Trophoblast cell (in vitro differentiated cells and primary cell): ENCODE measurements around the gene ZNF334.

Source experiments
- DNase-seq, 2 donors: peaks; one replicate each; pipeline ENCODE4 v3.0.0-alpha.2; 2016
- H2AFZ ChIP-seq: 2 replicates; pipeline ENCODE4 v1.6.1; 2013; ENCODE audit warnings: low read length, moderate library complexity, mild to moderate bottlenecking; ENCODE audit not compliant: insufficient read depth, poor library complexity
- H2AK5ac ChIP-seq: 2 replicates; pipeline ENCODE4 v1.6.1; 2013; ENCODE audit warnings: mild to moderate bottlenecking, low read length
- H2BK120ac ChIP-seq: 2 replicates; pipeline ENCODE4 v1.6.1; 2013; ENCODE audit warnings: low read length, mild to moderate bottlenecking, moderate library complexity; ENCODE audit not compliant: insufficient read depth, poor library complexity
- H2BK12ac ChIP-seq: 2 replicates; pipeline ENCODE4 v1.6.1; 2013; ENCODE audit warnings: mild to moderate bottlenecking, low read length, moderate library complexity
- H2BK5ac ChIP-seq: 2 replicates; pipeline ENCODE4 v1.6.1; 2013; ENCODE audit warnings: low read length, low read depth, moderate library complexity, mild to moderate bottlenecking; ENCODE audit not compliant: poor library complexity
- H3K14ac ChIP-seq: 2 replicates; pipeline ENCODE4 v1.6.1; 2013; ENCODE audit warnings: mild to moderate bottlenecking, low read length
- H3K18ac ChIP-seq: 2 replicates; pipeline ENCODE4 v1.6.1; 2013; ENCODE audit warnings: mild to moderate bottlenecking, low read length
- H3K23ac ChIP-seq: 2 replicates; pipeline ENCODE4 v1.6.1; 2013; ENCODE audit warnings: low read length
- H3K27ac ChIP-seq: 2 replicates; pipeline ENCODE4 v1.5.1; 2013; ENCODE audit warnings: low read depth, mild to moderate bottlenecking, inconsistent platforms, low read length, moderate library complexity
- H3K27me3 ChIP-seq: 2 replicates; pipeline ENCODE4 v1.6.1; 2013; ENCODE audit warnings: inconsistent platforms, mild to moderate bottlenecking, low read length, moderate library complexity; ENCODE audit not compliant: insufficient read depth
- H3K36me3 ChIP-seq, 2 experiments: 1 replicate in 1 of 2; 2 replicates in 1 of 2; pipeline ENCODE4 v1.6.1; 2013; ENCODE audit warnings: low read length in 2 of 2, mild to moderate bottlenecking in 2 of 2, moderate library complexity in 1 of 2; ENCODE audit not compliant: insufficient read depth in 2 of 2, control insufficient read depth in 1 of 2
- H3K4ac ChIP-seq: 2 replicates; pipeline ENCODE4 v1.6.1; 2013; ENCODE audit warnings: low read depth, mild to moderate bottlenecking, low read length, moderate library complexity
- H3K4me1 ChIP-seq, 2 experiments: 1 replicate in 1 of 2; 2 replicates in 1 of 2; pipeline ENCODE4 v1.6.1; 2013; ENCODE audit warnings: low read length in 2 of 2, mild to moderate bottlenecking in 2 of 2, moderate library complexity in 1 of 2; ENCODE audit not compliant: insufficient read depth in 2 of 2, control insufficient read depth in 1 of 2
- H3K4me2 ChIP-seq: 2 replicates; pipeline ENCODE4 v1.6.1; 2013; ENCODE audit warnings: inconsistent platforms, mild to moderate bottlenecking, low read length, moderate library complexity
- H3K4me3 ChIP-seq: 2 replicates; pipeline ENCODE4 v1.5.1; 2013; ENCODE audit warnings: mild to moderate bottlenecking, low read depth, low read length, inconsistent platforms
- H3K79me1 ChIP-seq: one replicate; pipeline ENCODE4 v1.6.1; 2013; ENCODE audit warnings: low read length
- H3K79me2 ChIP-seq: 2 replicates; pipeline ENCODE4 v1.6.1; 2013; ENCODE audit warnings: low read length, mild to moderate bottlenecking; ENCODE audit not compliant: control insufficient read depth, insufficient read depth, poor library complexity
- H3K9ac ChIP-seq: 2 replicates; pipeline ENCODE4 v1.6.1; 2013; ENCODE audit warnings: mild to moderate bottlenecking, low read length
- H3K9me3 ChIP-seq: 2 replicates; pipeline ENCODE4 v1.6.1; 2013; ENCODE audit warnings: low read depth, mild to moderate bottlenecking, control low read depth, inconsistent platforms, low read length; ENCODE audit not compliant: insufficient read depth
- H4K12ac ChIP-seq: 2 replicates; pipeline ENCODE4 v1.6.1; 2013; ENCODE audit warnings: low read depth, mild to moderate bottlenecking, low read length, moderate library complexity
- H4K8ac ChIP-seq: 2 replicates; pipeline ENCODE4 v1.6.1; 2013; ENCODE audit warnings: low read depth, mild to moderate bottlenecking, low read length, moderate library complexity
- H4K91ac ChIP-seq: one replicate; pipeline ENCODE4 v1.6.1; 2013; ENCODE audit warnings: low read depth, mild to moderate bottlenecking, low read length, moderate library complexity
- WGBS: extraction: QIAGEN DNeasy Blood & Tissue Kit; methylation state at CpG from one replicate; pipeline ENCODE4 v1.1.7; 2013; ENCODE audit warnings: missing lambda C conversion rate; ENCODE audit not compliant: insufficient read length, insufficient coverage; ENCODE audit errors: extremely low coverage; 5-methylcytosine and 5-hydroxymethylcytosine counted together

Gene ZNF334

GRCh38 chr20:46463852-46464251 lies 49.5 kb downstream of the ZNF334 start:
- WGBS = no CpG with 5 or more reads among the region's 4 CpGs
- H2AK5ac ChIP-seq = no peak overlapping the region
- no peak overlapping the region for H3K27ac ChIP-seq
- H3K9ac ChIP-seq = no peak overlapping the region
- DNase-seq = no peak
- no peak overlapping the region for H4K91ac ChIP-seq
- peaks cover 0 to 2% of the 10 kb centered on the region in 2 experiments for H3K4me1 ChIP-seq
- H2BK120ac ChIP-seq = no peak overlapping the region
- no peak overlapping the region for H4K12ac ChIP-seq
- H3K4me3 ChIP-seq = no peak overlapping the region
- H3K4me2 ChIP-seq = no peak overlapping the region
- no peak overlapping the region for H3K18ac ChIP-seq
- no peaks in the 10 kb centered on the region for H3K27me3 ChIP-seq
- H3K79me1 ChIP-seq = peaks cover 2% of the 10 kb centered on the region
- H2BK5ac ChIP-seq = no peak overlapping the region
- H3K14ac ChIP-seq = no peak overlapping the region
- H3K79me2 ChIP-seq = no peaks in the 10 kb centered on the region
- H3K23ac ChIP-seq = no peak overlapping the region
- H3K36me3 ChIP-seq = no peaks in the 10 kb centered on the region
- H3K4ac ChIP-seq = no peak overlapping the region
- no peak overlapping the region for H4K8ac ChIP-seq
- no peak overlapping the region for H2BK12ac ChIP-seq
- H3K9me3 ChIP-seq = no peaks in the 10 kb centered on the region
- no peak overlapping the region for H2AFZ ChIP-seq

DNA sequence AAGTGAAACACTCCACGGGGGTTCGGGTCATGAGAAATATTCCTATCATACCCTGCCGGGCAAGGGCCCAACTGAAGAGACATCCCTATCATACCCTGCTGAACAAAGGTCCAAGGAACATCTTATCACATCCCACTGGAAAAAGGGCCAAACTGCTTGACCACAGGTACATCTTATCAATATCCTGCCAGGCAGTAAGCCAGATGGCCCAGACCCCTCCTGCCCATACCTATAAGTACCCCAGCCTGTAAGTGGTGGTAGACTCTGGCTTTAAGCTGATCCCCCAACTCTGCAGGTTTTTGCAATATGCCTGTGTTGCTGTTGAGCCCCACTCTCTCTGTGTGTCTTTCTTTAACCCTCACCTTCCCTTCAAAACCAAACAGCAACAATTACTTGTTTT lies 51.6 kb downstream of the ZNF334 start:
- no peak overlapping the region for H2BK12ac ChIP-seq
- H4K91ac ChIP-seq = no peak overlapping the region
- no peak overlapping the region for H3K18ac ChIP-seq
- H3K9ac ChIP-seq = no peak overlapping the region
- H3K4ac ChIP-seq = no peak overlapping the region
- no peaks in the 10 kb centered on the region for H3K79me2 ChIP-seq
- H3K4me1 ChIP-seq = peaks cover 0 to 4% of the 10 kb centered on the region in 2 experiments
- no peak overlapping the region for H3K4me2 ChIP-seq
- H2BK120ac ChIP-seq = no peak overlapping the region
- H3K9me3 ChIP-seq = peaks cover 5% of the 10 kb centered on the region
- H3K27ac ChIP-seq = no peak overlapping the region
- no CpG with 5 or more reads among the region's 3 CpGs for WGBS
- no peak overlapping the region for H2AK5ac ChIP-seq
- no peak for DNase-seq
- no peak overlapping the region for H3K4me3 ChIP-seq
- H3K23ac ChIP-seq = no peak overlapping the region
- H4K12ac ChIP-seq = no peak overlapping the region
- H4K8ac ChIP-seq = no peak overlapping the region
- H3K79me1 ChIP-seq = peaks cover 3% of the 10 kb centered on the region
- H3K14ac ChIP-seq = no peak overlapping the region
- peaks cover 2 to 4% of the 10 kb centered on the region in 2 experiments for H3K36me3 ChIP-seq
- H3K27me3 ChIP-seq = no peaks in the 10 kb centered on the region
- no peak overlapping the region for H2AFZ ChIP-seq
- H2BK5ac ChIP-seq = no peak overlapping the region

- Histone ChIP-seq H3K14ac (peak overlapping the region; percentile 71), H2AFZ (peak overlapping the region; percentile 97), H2BK120ac (no peak overlapping the region), H3K27me3 (no peaks in the 10 kb centered on the region), H3K79me2 (no peaks in the 10 kb centered on the region), H3K23ac (no peak overlapping the region), H2BK12ac (no peak overlapping the region), H2BK5ac (no peak overlapping the region), H3K79me1 (peaks cover 3% of the 10 kb centered on the region), H2AK5ac (no peak overlapping the region), H3K36me3 (peaks cover 2 to 4% of the 10 kb centered on the region in 2 experiments), H3K4me3 (peak overlapping the region; percentile 58), H4K8ac (peak overlapping the region; percentile 89), H3K4ac (no peak overlapping the region), H3K27ac (no peak overlapping the region), H4K12ac (peak overlapping the region; percentile 76), H3K4me2 (peak overlapping the region; percentile 76), H3K9ac (no peak overlapping the region), H4K91ac (no peak overlapping the region), H3K18ac (no peak overlapping the region), H3K9me3 (peaks cover 5% of the 10 kb centered on the region), H3K4me1 (peaks cover 0 to 4% of the 10 kb centered on the region in 2 experiments)
- no CpG with 5 or more reads among the region's 36 CpGs for WGBS
- DNase-seq = peak; percentile 20 to 31
Measured at GRCh38 chr20:46458866-46459750, 54.3 kb downstream of the ZNF334 start.

GRCh38 chr20:46456255-46457028 lies 56.9 kb downstream of the ZNF334 start:
- peaks cover 5% of the 10 kb centered on the region for H3K9me3 ChIP-seq
- H2BK5ac ChIP-seq = no peak overlapping the region
- no peak overlapping the region for H3K18ac ChIP-seq
- no peaks in the 10 kb centered on the region for H3K27me3 ChIP-seq
- peaks cover 2 to 4% of the 10 kb centered on the region in 2 experiments for H3K36me3 ChIP-seq
- H3K79me2 ChIP-seq = no peaks in the 10 kb centered on the region
- no CpG with 5 or more reads among the region's 5 CpGs for WGBS
- no peak overlapping the region for H3K4me3 ChIP-seq
- no peak overlapping the region for H4K8ac ChIP-seq
- peak in 1 of 2 donors; percentile 2 for DNase-seq
- H2BK120ac ChIP-seq = no peak overlapping the region
- no peak overlapping the region for H4K12ac ChIP-seq
- no peak overlapping the region for H3K4me2 ChIP-seq
- no peak overlapping the region for H3K23ac ChIP-seq
- H2AFZ ChIP-seq = no peak overlapping the region
- peaks cover 3% of the 10 kb centered on the region for H3K79me1 ChIP-seq
- no peak overlapping the region for H3K14ac ChIP-seq
- H3K4ac ChIP-seq = no peak overlapping the region
- H2AK5ac ChIP-seq = no peak overlapping the region
- H3K4me1 ChIP-seq = peaks cover 0 to 4% of the 10 kb centered on the region in 2 experiments
- H4K91ac ChIP-seq = no peak overlapping the region
- H3K27ac ChIP-seq = no peak overlapping the region
- no peak overlapping the region for H3K9ac ChIP-seq
- no peak overlapping the region for H2BK12ac ChIP-seq
